Measurements from ENCODE around the gene ARPC4. TPM values are rescaled to one million over a fixed set of nuclear protein-coding genes. Genes with fewer than 3 reads are reported as not detected.

Gene ARPC4
- total RNA-seq: 284 TPM

GRCh38 chr3:9792405-9793160, at the start of gene ARPC4, which contains the start of gene TADA3:
ARPC4 (plus strand) TSS chr3:9793082; CDS start chr3:9793122, 40 bp downstream.
TADA3 (minus strand) TSS chr3:9792473; CDS start chr3:9791466, 1,007 bp downstream.
- Histone ChIP-seq H3K4me3 (ENCODE audit: low read length) (peak within 1 kb of the TSS; percentile 98), H3K27me3 (ENCODE audit: insufficient read depth, low read length) (no peaks in the 10 kb centered on the region), H3K4me1 (ENCODE audit: insufficient read depth, low read length) (peaks cover 56% of the 10 kb centered on the region), H3K9me3 (ENCODE audit: low read depth, low read length) (no peaks in the 10 kb centered on the region)

DNA sequence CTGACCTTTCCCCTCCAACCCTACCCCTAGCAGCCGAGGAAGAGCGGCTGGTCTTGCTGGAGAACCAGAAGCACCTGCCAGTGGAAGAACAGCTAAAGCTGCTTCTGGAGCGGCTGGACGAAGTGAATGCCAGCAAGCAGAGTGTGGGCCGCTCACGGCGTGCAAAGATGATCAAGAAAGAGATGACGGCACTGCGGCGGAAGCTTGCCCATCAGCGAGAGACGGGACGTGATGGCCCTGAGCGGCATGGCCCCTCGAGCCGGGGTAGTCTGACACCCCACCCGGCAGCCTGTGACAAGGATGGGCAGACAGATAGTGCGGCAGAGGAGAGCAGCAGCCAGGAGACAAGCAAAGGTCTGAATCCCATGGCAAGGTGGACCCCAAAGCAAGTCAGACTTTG, 49.3 kb upstream of the ARPC4 start:
- Histone ChIP-seq H3K4me1 (ENCODE audit: insufficient read depth, low read length) (no peaks in the 10 kb centered on the region), H3K4me3 (ENCODE audit: low read length) (no peak overlapping the region), H3K9me3 (ENCODE audit: low read depth, low read length) (no peaks in the 10 kb centered on the region), H3K27me3 (ENCODE audit: insufficient read depth, low read length) (no peaks in the 10 kb centered on the region)

DNA sequence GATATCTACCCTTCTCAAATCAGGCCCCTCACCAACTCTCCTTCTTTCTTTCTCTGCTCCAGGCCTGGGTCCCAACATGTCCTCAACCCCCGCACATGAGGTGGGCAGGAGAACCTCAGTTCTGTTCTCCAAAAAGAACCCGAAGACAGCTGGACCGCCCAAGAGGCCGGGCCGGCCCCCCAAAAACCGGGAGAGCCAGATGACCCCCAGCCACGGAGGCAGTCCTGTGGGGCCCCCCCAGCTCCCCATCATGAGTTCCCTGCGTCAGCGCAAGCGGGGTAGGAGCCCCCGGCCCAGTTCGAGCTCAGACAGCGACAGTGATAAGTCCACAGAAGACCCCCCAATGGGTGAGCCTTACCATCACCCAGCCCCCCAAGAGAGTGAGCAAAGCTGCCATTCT, 48.7 kb upstream of the ARPC4 start:
- Histone ChIP-seq H3K4me1 (ENCODE audit: insufficient read depth, low read length) (peaks cover 3% of the 10 kb centered on the region), H3K4me3 (ENCODE audit: low read length) (no peak overlapping the region), H3K9me3 (ENCODE audit: low read depth, low read length) (no peaks in the 10 kb centered on the region), H3K27me3 (ENCODE audit: insufficient read depth, low read length) (no peaks in the 10 kb centered on the region)

- Histone ChIP-seq H3K4me1 (ENCODE audit: insufficient read depth, low read length) (peaks cover 11% of the 10 kb centered on the region), H3K4me3 (ENCODE audit: low read length) (no peak overlapping the region), H3K9me3 (ENCODE audit: low read depth, low read length) (no peaks in the 10 kb centered on the region), H3K27me3 (ENCODE audit: insufficient read depth, low read length) (no peaks in the 10 kb centered on the region)
Measured at GRCh38 chr3:9745521-9745920, 47.4 kb upstream of the ARPC4 start.

GRCh38 chr3:9746330-9746729, 46.6 kb upstream of the ARPC4 start:
- H3K4me3 ChIP-seq (ENCODE audit: low read length): no peak overlapping the region
- H3K4me1 ChIP-seq (ENCODE audit: insufficient read depth, low read length): peaks cover 19% of the 10 kb centered on the region
- H3K27me3 ChIP-seq (ENCODE audit: insufficient read depth, low read length): no peaks in the 10 kb centered on the region
- H3K9me3 ChIP-seq (ENCODE audit: low read depth, low read length): no peaks in the 10 kb centered on the region

GRCh38 chr3:9747267-9747666, 45.6 kb upstream of the ARPC4 start:
- Histone ChIP-seq H3K4me3 (ENCODE audit: low read length) (no peak overlapping the region), H3K9me3 (ENCODE audit: low read depth, low read length) (no peaks in the 10 kb centered on the region), H3K27me3 (ENCODE audit: insufficient read depth, low read length) (no peaks in the 10 kb centered on the region), H3K4me1 (ENCODE audit: insufficient read depth, low read length) (peaks cover 27% of the 10 kb centered on the region)

DNA sequence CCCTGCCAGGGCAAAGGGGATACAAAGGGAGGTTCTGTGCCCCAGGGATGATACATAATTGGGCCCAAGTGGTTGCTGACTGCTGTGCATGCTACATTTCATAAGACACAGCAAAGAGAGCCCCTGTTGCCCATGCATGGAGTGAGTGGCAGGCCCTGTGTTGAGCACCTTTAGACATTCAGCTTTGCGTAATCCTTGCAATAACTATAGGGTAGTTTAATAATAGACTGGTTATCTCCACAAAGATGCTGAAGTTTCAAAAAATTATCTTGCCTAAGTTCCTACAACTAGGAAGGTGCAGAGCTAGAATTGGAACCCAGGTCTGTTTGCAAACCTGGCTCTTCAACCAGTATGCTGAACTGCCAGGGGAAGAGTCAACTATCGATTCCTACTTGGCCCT, 44.9 kb upstream of the ARPC4 start:
- H3K4me3 ChIP-seq (ENCODE audit: low read length): no peak overlapping the region
- H3K4me1 ChIP-seq (ENCODE audit: insufficient read depth, low read length): peaks cover 29% of the 10 kb centered on the region
- H3K9me3 ChIP-seq (ENCODE audit: low read depth, low read length): no peaks in the 10 kb centered on the region
- no peaks in the 10 kb centered on the region for H3K27me3 ChIP-seq (ENCODE audit: insufficient read depth, low read length)

- Histone ChIP-seq H3K4me1 (ENCODE audit: insufficient read depth, low read length) (peaks cover 32% of the 10 kb centered on the region), H3K27me3 (ENCODE audit: insufficient read depth, low read length) (no peaks in the 10 kb centered on the region), H3K4me3 (ENCODE audit: low read length) (peak overlapping the region; percentile 58), H3K9me3 (ENCODE audit: low read depth, low read length) (no peaks in the 10 kb centered on the region)
Measured at GRCh38 chr3:9749296-9749644, 43.6 kb upstream of the ARPC4 start.

DNA sequence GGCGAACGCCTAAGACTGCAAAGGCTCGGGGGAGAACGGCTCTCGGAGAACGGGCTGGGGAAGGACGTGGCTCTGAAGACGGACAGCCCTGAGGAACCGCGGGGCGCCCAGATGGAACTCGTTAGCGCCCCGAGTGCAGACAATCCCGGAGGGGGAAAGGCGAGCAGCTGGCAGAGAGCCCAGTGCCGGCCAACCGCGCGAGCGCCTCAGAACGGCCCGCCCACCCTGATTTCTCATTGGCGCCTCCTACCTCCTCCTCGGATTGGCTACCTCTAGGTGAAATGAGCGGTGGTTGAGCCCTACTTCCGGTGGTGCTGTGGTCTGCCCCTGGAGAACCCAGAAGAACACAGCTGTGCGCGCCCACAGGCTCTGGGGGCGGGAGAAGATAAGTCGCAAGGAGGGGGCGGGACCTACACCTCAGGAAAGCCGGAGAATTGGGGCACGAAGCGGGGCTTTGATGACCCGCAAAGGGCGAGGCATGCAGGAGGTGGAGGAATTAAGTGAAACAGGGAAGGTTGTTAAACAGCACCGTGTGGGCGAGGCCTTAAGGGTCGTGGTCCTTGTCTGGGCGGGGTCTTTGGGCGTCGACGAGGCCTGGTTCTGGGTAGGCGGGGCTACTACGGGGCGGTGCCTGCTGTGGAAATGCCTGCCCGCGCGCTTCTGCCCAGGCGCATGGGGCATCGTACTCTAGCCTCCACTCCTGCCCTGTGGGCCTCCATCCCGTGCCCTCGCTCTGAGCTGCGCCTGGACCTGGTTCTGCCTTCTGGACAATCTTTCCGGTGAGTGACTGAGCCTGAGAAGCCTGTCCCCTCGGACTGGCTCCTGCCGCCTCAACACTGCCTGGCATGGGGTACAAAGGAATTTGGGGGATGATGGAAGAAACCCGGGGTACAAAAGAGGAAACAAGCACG, 43.0 kb upstream of the ARPC4 start, which contains the start of gene OGG1:
TSS of gene OGG1 (plus strand) at position 308 of the 911 bp plus-strand sequence. CDS start at position 643, 335 bp downstream.
- H3K4me3 ChIP-seq (ENCODE audit: low read length): peak within 1 kb of the TSS; percentile 58
- H3K27me3 ChIP-seq (ENCODE audit: insufficient read depth, low read length): no peaks in the 10 kb centered on the region
- H3K4me1 ChIP-seq (ENCODE audit: insufficient read depth, low read length): peaks cover 38% of the 10 kb centered on the region

DNA sequence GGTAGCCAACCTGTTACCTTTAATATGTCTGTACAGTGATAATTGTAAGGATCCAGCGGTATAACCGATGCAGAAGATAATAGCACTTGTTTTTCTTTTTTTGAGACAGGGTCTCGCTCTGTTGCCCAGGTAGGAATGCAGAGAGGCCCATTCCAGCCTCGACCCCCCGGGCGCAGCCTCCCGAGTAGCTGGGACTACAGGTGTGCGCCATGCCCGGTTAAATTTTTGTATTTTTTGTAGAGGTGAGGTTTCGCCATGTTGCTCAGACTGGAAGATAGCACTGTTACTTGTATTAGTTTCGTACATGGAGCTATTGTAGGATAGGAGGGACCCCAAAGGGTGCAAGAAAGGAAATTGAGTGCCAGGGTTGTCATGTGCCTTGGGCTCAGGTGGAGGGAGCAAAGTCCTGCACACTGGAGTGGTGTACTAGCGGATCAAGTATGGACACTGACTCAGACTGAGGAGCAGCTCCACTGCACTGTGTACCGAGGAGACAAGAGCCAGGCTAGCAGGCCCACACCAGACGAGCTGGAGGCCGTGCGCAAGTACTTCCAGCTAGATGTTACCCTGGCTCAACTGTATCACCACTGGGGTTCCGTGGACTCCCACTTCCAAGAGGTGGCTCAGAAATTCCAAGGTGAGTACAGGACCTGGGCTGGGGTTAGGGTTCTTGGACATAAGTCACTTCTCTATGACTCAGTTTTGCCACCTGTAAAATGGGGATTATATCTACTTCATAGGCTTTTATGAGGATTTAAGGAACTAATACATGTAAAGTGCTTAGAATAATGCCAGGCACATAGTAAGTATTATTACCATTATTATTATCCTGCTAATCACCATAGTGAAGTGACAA, 42.1 kb upstream of the ARPC4 start:
- peaks cover 45% of the 10 kb centered on the region for H3K4me1 ChIP-seq (ENCODE audit: insufficient read depth, low read length)
- peak overlapping the region; percentile 58 for H3K4me3 ChIP-seq (ENCODE audit: low read length)
- no peaks in the 10 kb centered on the region for H3K27me3 ChIP-seq (ENCODE audit: insufficient read depth, low read length)
- H3K9me3 ChIP-seq (ENCODE audit: low read depth, low read length): no peaks in the 10 kb centered on the region

More for the DNA sequence above, 43.0 kb upstream of the ARPC4 start, which contains the start of gene OGG1:
- H3K9me3 ChIP-seq (ENCODE audit: low read depth, low read length): no peaks in the 10 kb centered on the region

DNA sequence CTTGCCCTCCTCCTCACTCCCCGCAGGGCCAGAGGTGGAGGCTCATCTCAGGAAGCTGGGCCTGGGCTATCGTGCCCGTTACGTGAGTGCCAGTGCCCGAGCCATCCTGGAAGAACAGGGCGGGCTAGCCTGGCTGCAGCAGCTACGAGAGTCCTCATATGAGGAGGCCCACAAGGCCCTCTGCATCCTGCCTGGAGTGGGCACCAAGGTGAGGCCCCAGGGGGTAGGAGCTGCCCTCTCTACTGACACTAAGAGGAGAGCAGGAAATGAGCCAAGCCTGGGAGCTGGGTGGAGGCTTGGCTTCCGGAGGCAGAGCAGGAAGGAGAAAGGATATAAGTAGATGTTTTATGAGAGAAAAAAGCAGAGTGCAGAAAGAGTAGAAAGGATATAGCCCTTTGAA, 38.2 kb upstream of the ARPC4 start:
- Histone ChIP-seq H3K4me1 (ENCODE audit: insufficient read depth, low read length) (peaks cover 38% of the 10 kb centered on the region), H3K27me3 (ENCODE audit: insufficient read depth, low read length) (no peaks in the 10 kb centered on the region), H3K9me3 (ENCODE audit: low read depth, low read length) (no peaks in the 10 kb centered on the region), H3K4me3 (ENCODE audit: low read length) (no peak overlapping the region)

DNA sequence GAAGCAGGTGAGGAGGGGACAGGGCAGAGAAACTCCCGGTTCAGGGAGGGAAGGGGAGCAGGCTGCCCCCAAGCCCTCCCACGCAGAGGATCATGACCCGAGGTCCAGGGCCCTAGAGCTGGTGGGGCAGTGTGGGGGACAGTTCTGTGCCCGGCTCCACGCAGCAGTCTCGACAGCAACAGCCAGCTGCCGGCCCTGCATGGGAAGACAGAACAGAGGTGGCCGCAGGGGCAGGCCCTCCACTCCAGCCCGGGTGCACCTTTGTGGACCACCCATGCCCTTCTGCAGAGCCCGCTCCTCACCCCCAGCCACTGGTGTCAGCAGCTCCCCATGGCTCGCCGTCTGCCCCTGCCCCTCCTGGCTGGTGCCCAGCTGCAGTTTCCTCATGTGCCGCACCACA, 35.5 kb upstream of the ARPC4 start:
- no peaks in the 10 kb centered on the region for H3K9me3 ChIP-seq (ENCODE audit: low read depth, low read length)
- H3K4me3 ChIP-seq (ENCODE audit: low read length): no peak overlapping the region
- H3K27me3 ChIP-seq (ENCODE audit: insufficient read depth, low read length): no peaks in the 10 kb centered on the region
- H3K4me1 ChIP-seq (ENCODE audit: insufficient read depth, low read length): peaks cover 16% of the 10 kb centered on the region

DNA sequence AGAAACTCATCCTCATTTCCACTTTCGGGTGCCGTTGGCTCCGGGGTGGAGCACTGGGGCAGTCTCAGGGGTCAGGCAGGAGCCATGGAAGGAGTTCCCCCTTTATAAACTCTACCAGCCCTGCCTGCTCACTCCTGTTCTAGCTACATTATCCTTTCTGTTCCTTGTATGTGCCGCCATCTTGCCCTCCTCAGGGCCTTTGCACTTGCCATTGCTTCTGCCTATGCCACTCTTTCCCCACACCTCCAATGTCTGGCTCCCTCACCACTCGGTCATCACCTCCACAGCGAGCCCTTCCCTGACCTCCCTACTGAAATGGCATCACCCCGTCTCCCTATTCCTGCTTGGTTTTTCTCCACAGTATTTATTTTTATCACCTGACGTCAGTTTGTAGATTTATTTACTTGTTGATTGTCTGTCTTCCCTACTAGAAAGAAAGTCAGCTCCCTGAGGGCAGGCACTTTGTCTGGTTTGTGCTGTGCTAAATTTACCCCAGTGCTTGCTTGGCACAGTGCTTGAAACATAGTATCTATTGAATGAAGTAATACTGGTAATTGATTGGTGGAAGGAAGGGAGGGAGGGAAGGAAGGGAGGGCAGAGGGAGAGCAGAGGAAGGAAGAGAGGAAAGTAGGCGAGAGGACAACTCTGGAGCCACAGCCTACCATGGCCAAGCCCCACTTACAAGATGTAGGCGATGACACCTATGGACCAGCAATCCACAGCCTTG, 31.9 kb upstream of the ARPC4 start:
- H3K9me3 ChIP-seq (ENCODE audit: low read depth, low read length): no peaks in the 10 kb centered on the region
- H3K27me3 ChIP-seq (ENCODE audit: insufficient read depth, low read length): no peaks in the 10 kb centered on the region
- H3K4me1 ChIP-seq (ENCODE audit: insufficient read depth, low read length): no peaks in the 10 kb centered on the region
- no peak overlapping the region for H3K4me3 ChIP-seq (ENCODE audit: low read length)

- no peak overlapping the region for H3K4me3 ChIP-seq (ENCODE audit: low read length)
- no peaks in the 10 kb centered on the region for H3K27me3 ChIP-seq (ENCODE audit: insufficient read depth, low read length)
- no peaks in the 10 kb centered on the region for H3K9me3 ChIP-seq (ENCODE audit: low read depth, low read length)
- peaks cover 6% of the 10 kb centered on the region for H3K4me1 ChIP-seq (ENCODE audit: insufficient read depth, low read length)
Measured at GRCh38 chr3:9761919-9762318, 31.0 kb upstream of the ARPC4 start.

Data from mononuclear cell (primary cell).